Measurements from ENCODE around the gene OR2T6.

OR2T6 gene, protein sequence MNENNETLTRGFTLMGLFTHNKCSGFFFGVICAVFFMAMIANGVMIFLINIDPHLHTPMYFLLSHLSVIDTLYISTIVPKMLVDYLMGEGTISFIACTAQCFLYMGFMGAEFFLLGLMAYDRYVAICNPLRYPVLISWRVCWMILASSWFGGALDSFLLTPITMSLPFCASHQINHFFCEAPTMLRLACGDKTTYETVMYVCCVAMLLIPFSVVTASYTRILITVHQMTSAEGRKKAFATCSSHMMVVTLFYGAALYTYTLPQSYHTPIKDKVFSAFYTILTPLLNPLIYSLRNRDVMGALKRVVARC

DNA sequence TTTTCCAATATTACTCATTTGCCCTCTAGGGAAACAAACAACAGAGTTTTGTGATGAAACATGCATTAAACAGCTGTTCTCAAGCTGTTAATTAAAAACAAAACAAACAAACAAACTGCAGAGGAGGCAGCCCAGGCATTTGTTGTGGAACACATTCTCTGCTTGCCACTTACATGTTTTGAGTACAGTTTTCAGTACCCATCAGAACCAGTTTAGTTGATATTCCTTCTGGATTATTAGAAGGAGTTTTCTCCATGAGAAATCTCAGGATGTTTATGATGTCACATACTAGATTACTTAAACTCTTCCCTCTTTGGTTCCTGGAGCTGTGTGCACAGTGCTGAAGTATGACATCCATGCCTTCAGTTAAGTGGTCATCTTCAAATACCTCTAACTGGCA, at the start of gene OR2T6:
Gene OR2T6 (plus strand): TSS at position 301 of the 400 bp plus-strand sequence. CDS start 11,863 bp downstream, outside the sequence.
- TF ChIP-seq CREB1 (IDR thresholded peaks at IDR 0.05; ENCODE audit: low read depth) (no peak), REST (IDR thresholded peaks at IDR 0.05; ENCODE audit: low read depth) (no peak), TCF12 (IDR thresholded peaks at IDR 0.05; ENCODE audit: low read depth) (no peak), TAF1 (IDR thresholded peaks at IDR 0.05; ENCODE audit: low read depth) (no peak), NFIC (IDR thresholded peaks at IDR 0.05) (no peak), CEBPB (IDR thresholded peaks at IDR 0.05) (no peak), FOXM1 (IDR thresholded peaks at IDR 0.05; ENCODE audit: borderline replicate concordance, low read depth) (no peak), TEAD4 (IDR thresholded peaks at IDR 0.05) (no peak), RAD21 (IDR thresholded peaks at IDR 0.05; ENCODE audit: low read depth) (no peak), YY1 (IDR thresholded peaks at IDR 0.05; ENCODE audit: low read depth) (no peak), EGR1 (IDR thresholded peaks at IDR 0.05) (no peak), MAX (IDR thresholded peaks at IDR 0.05) (no peak), EP300 (IDR thresholded peaks at IDR 0.05; ENCODE audit: borderline replicate concordance) (no peak), ZBTB7A (IDR thresholded peaks at IDR 0.05; ENCODE audit: low read depth) (no peak)
- TF ChIP-seq, protein P1, sequence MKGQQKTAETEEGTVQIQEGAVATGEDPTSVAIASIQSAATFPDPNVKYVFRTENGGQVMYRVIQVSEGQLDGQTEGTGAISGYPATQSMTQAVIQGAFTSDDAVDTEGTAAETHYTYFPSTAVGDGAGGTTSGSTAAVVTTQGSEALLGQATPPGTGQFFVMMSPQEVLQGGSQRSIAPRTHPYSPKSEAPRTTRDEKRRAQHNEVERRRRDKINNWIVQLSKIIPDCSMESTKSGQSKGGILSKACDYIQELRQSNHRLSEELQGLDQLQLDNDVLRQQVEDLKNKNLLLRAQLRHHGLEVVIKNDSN (IDR thresholded peaks at IDR 0.05): no peak

GRCh38 chr1:248343451-248343850, 32.1 kb upstream of the OR2T6 start:
- no peak for TF ChIP-seq ZBTB7A (IDR thresholded peaks at IDR 0.05; ENCODE audit: low read depth)
- TF ChIP-seq TAF1 (IDR thresholded peaks at IDR 0.05; ENCODE audit: low read depth): no peak
- no peak for TF ChIP-seq CEBPB (IDR thresholded peaks at IDR 0.05)
- no peak for TF ChIP-seq EP300 (IDR thresholded peaks at IDR 0.05; ENCODE audit: borderline replicate concordance)
- no peak for TF ChIP-seq NFIC (IDR thresholded peaks at IDR 0.05)

DNA sequence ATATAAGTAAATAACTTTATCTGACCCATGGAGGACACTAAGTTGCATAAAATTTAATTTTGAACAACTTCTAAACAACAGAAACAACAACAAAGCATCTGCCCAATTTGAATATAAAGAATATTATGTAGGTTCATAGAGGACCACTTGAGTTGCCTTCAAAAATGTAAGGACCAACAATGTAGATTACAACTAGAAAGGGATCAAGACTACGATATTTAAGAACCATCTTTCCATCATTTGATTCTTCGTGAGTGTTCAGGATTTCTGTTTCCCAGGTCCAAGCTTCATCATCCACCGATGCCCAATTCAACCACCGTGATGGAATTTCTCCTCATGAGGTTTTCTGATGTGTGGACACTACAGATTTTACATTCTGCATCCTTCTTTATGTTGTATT, 27.1 kb upstream of the OR2T6 start, which contains the start of gene OR14C36:
Gene OR14C36 (plus strand): TSS at position 301 of the 400 bp plus-strand sequence. CDS start 0 bp downstream, at position 301.
- no peak for TF ChIP-seq CREB1 (IDR thresholded peaks at IDR 0.05; ENCODE audit: low read depth)
- TF ChIP-seq REST (IDR thresholded peaks at IDR 0.05; ENCODE audit: low read depth): no peak
- no peak for TF ChIP-seq MAX (IDR thresholded peaks at IDR 0.05)
- no peak for TF ChIP-seq EP300 (IDR thresholded peaks at IDR 0.05; ENCODE audit: borderline replicate concordance)
- no peak for TF ChIP-seq EGR1 (IDR thresholded peaks at IDR 0.05)
- no peak for TF ChIP-seq TCF12 (IDR thresholded peaks at IDR 0.05; ENCODE audit: low read depth)
- TF ChIP-seq CEBPB (IDR thresholded peaks at IDR 0.05): no peak
- TF ChIP-seq ZBTB7A (IDR thresholded peaks at IDR 0.05; ENCODE audit: low read depth): no peak
- TF ChIP-seq RAD21 (IDR thresholded peaks at IDR 0.05; ENCODE audit: low read depth): no peak
- no peak for TF ChIP-seq FOXM1 (IDR thresholded peaks at IDR 0.05; ENCODE audit: borderline replicate concordance, low read depth)
- no peak for TF ChIP-seq TEAD4 (IDR thresholded peaks at IDR 0.05)
- TF ChIP-seq NFIC (IDR thresholded peaks at IDR 0.05): no peak
- no peak for TF ChIP-seq YY1 (IDR thresholded peaks at IDR 0.05; ENCODE audit: low read depth)

GRCh38 chr1:248359415-248359814, 16.1 kb upstream of the OR2T6 start:
- no peak for TF ChIP-seq TCF12 (IDR thresholded peaks at IDR 0.05; ENCODE audit: low read depth)
- no peak for TF ChIP-seq TAF1 (IDR thresholded peaks at IDR 0.05; ENCODE audit: low read depth)
- no peak for TF ChIP-seq REST (IDR thresholded peaks at IDR 0.05; ENCODE audit: low read depth)
- no peak for TF ChIP-seq FOXM1 (IDR thresholded peaks at IDR 0.05; ENCODE audit: borderline replicate concordance, low read depth)
- no peak for TF ChIP-seq EGR1 (IDR thresholded peaks at IDR 0.05)
- no peak for TF ChIP-seq TEAD4 (IDR thresholded peaks at IDR 0.05)
- TF ChIP-seq MAX (IDR thresholded peaks at IDR 0.05): no peak
- TF ChIP-seq CEBPB (IDR thresholded peaks at IDR 0.05): no peak
- TF ChIP-seq NFIC (IDR thresholded peaks at IDR 0.05): no peak
- TF ChIP-seq CREB1 (IDR thresholded peaks at IDR 0.05; ENCODE audit: low read depth): no peak
- no peak for TF ChIP-seq ZBTB7A (IDR thresholded peaks at IDR 0.05; ENCODE audit: low read depth)
- TF ChIP-seq YY1 (IDR thresholded peaks at IDR 0.05; ENCODE audit: low read depth): no peak
- TF ChIP-seq, protein P1 (IDR thresholded peaks at IDR 0.05): no peak
- no peak for TF ChIP-seq RAD21 (IDR thresholded peaks at IDR 0.05; ENCODE audit: low read depth)
- TF ChIP-seq EP300 (IDR thresholded peaks at IDR 0.05; ENCODE audit: borderline replicate concordance): no peak

Measured in Ishikawa (cell line).